Spleen (tissue), 11 donors: ENCODE data around the gene KDM6A. TPM values are rescaled to one million over a fixed set of nuclear protein-coding genes. Genes with fewer than 3 reads are reported as not detected.

Experiments
- DNase-seq: peaks from one replicate; pipeline ENCODE4 v3.0.0-alpha.2; 2020
- H3K27ac ChIP-seq, 8 donors: fragments of 200-600 bp; sonication (generic) in 7 of 8; 1 replicate in 4 of 8; 2 replicates in 4 of 8; pipeline versions ENCODE4 v1.5.0 to v1.8.0; 2016 to 2021; ENCODE audit warnings: inconsistent platforms in 4 of 8, mild to moderate bottlenecking in 4 of 8, moderate library complexity in 1 of 8
- H3K27me3 ChIP-seq, 7 donors: fragments of 200-600 bp; sonication (generic) in 6 of 7; replicated peaks in 1 of 7; 1 replicate in 4 of 7; 2 replicates in 3 of 7; pipeline versions ENCODE4 v1.5.0 to v1.8.0; 2016 to 2021; ENCODE audit warnings: inconsistent platforms in 3 of 7, mild to moderate bottlenecking in 1 of 7
- H3K36me3 ChIP-seq, 6 donors: fragments of 200-600 bp; sonication (generic) in 5 of 6; 1 replicate in 4 of 6; 2 replicates in 2 of 6; pipeline versions ENCODE4 v1.5.0 to v1.8.0; 2016 to 2021; ENCODE audit warnings: inconsistent platforms in 2 of 6
- H3K4me1 ChIP-seq, 6 donors: fragments of 200-600 bp; sonication (generic) in 5 of 6; 1 replicate in 3 of 6; 2 replicates in 3 of 6; pipeline versions ENCODE4 v1.5.0 to v1.8.0; 2016 to 2021; ENCODE audit warnings: inconsistent platforms in 3 of 6
- H3K4me3 ChIP-seq, 8 donors: fragments of 200-600 bp; sonication (generic) in 7 of 8; 1 replicate in 4 of 8; 2 replicates in 4 of 8; pipeline versions ENCODE4 v1.5.0 to v1.8.0; 2016 to 2021; ENCODE audit warnings: inconsistent platforms in 4 of 8, mild to moderate bottlenecking in 4 of 8, moderate library complexity in 2 of 8
- H3K9me3 ChIP-seq, 8 donors: fragments of 200-600 bp; sonication (generic) in 7 of 8; 1 replicate in 4 of 8; 2 replicates in 4 of 8; pipeline versions ENCODE4 v1.5.0 to v1.8.0; 2016 to 2021; ENCODE audit warnings: inconsistent platforms in 4 of 8
- CTCF ChIP-seq, 11 experiments: fragments of 200-600 bp in 7 of 11; fragments of 450-650 bp in 4 of 11; sonication (generic) in 4 of 11; IDR thresholded peaks in 8 of 11; conservative IDR thresholded peaks in 3 of 11; 1 replicate in 7 of 11; 2 replicates in 4 of 11; pipeline versions ENCODE4 v1.4.0 to v1.8.0; 2016 to 2021; ENCODE audit warnings: antibody characterized with exemption in 11 of 11, inconsistent platforms in 4 of 11, mild to moderate bottlenecking in 1 of 11
- POLR2A ChIP-seq, 3 donors: fragments of 450-650 bp; IDR thresholded peaks; one replicate each; pipeline ENCODE4 v1.5.1; 2017; ENCODE audit warnings: antibody characterized with exemption in 3 of 3, mild to moderate bottlenecking in 1 of 3
- POLR2AphosphoS5 ChIP-seq, 3 donors: sonication (generic); formaldehyde crosslinking; IDR thresholded peaks; one replicate each; pipeline ENCODE4 v1.5.1; 2017; ENCODE audit warnings: antibody characterized with exemption in 3 of 3
- WGBS, 5 donors: extraction: QIAGEN DNeasy Blood & Tissue Kit in 3 of 5; methylation state at CpG; one replicate each; pipeline versions ENCODE4 v1.1.5 to v1.1.7; 2013 to 2018; 5-methylcytosine and 5-hydroxymethylcytosine counted together
- intact Hi-C: fragments of 100-400 bp; cut with DNase I; formaldehyde crosslinking; loops from one replicate; pipeline ENCODE4 v1.15.0; 2023; ENCODE audit warnings: low total_unique reads
- polyA plus RNA-seq, 3 donors: library from polyadenylated mRNA; stranded (reverse); fragments of 200-250 nt; gene quantifications; one replicate each; pipeline ENCODE4 v1.2.1, GENCODE V29; 2013
- total RNA-seq, 7 donors: library from RNA; depleted of rRNA in 3 of 7; stranded (reverse); fragments of >200 nt in 3 of 7; fragmentation: NEBNext Ultra II Directional in 4 of 7; extraction: Animal tissue kit (Norgen Biotek cat#: 25700) in 4 of 7; gene quantifications; one replicate each; pipeline versions ENCODE4 v1.1.0 to v1.2.1, GENCODE V29; 2016 to 2021
- donor health status: healthy with polysubstance abuse.
- donor health status: DM: no; HTN: no; CAD: no; lungs with moderate emphysema.
- donor health status: DM: no; HTN: no; CAD: no.
- donor health status: Bipolar disorder and iron deficiency.
- donor health status: healthy.
- donor health status: DM: no; HTN: no; CAD: no.
- donor health status: DM: yes; HTN: yes; CAD: no.

KDM6A gene
- total and polyA plus RNA-seq, 10 donors: 8.0 to 68.2 (median 47.9) TPM

GRCh38 chrX:44943007-44943406 lies 70.0 kb downstream of the KDM6A start:
- no peaks in the 10 kb centered on the region for H3K27me3 ChIP-seq
- 92 to 98% (median 94%) methylated on average over 3 of the region's 3 CpGs for WGBS, 5 donors
- intact Hi-C loops: no loop called here
- peaks cover 0 to 44% (median 15%) of the 10 kb centered on the region in 8 donors for H3K9me3 ChIP-seq
- no peak overlapping the region for H3K4me3 ChIP-seq
- H3K4me1 ChIP-seq: peaks cover 0 to 14% (median under 1%) of the 10 kb centered on the region in 6 donors
- H3K36me3 ChIP-seq: peaks cover 0 to 25% (median 0%) of the 10 kb centered on the region in 6 donors
- DNase-seq: no peak
- H3K27ac ChIP-seq: no peak overlapping the region
- no peak for TF ChIP-seq CTCF (IDR thresholded peaks at IDR 0.05 in 8 of 11, conservative IDR thresholded peaks at IDR 0.05 in 3 of 11)
- no peak for TF ChIP-seq POLR2AphosphoS5 (IDR thresholded peaks at IDR 0.05)
- TF ChIP-seq POLR2A (IDR thresholded peaks at IDR 0.05): no peak

- intact Hi-C loops: no loop called here
- Histone ChIP-seq H3K27me3 (no peaks in the 10 kb centered on the region), H3K4me1 (peaks cover 0 to 30% (median 5%) of the 10 kb centered on the region in 6 donors), H3K4me3 (no peak overlapping the region), H3K9me3 (peaks cover 0 to 44% (median 15%) of the 10 kb centered on the region in 8 donors), H3K27ac (no peak overlapping the region), H3K36me3 (peaks cover 0 to 25% (median 0%) of the 10 kb centered on the region in 6 donors)
- TF ChIP-seq CTCF (IDR thresholded peaks at IDR 0.05 in 8 of 11, conservative IDR thresholded peaks at IDR 0.05 in 3 of 11): no peak
- TF ChIP-seq POLR2AphosphoS5 (IDR thresholded peaks at IDR 0.05): no peak
- no peak for TF ChIP-seq POLR2A (IDR thresholded peaks at IDR 0.05)
- WGBS, 5 donors: 92 to 100% (median 96%) methylated on average over 1 of the region's 1 CpG
- DNase-seq: no peak
Measured at GRCh38 chrX:44944894-44945293, 71.9 kb downstream of the KDM6A start.

GRCh38 chrX:44945736-44946135 lies 72.7 kb downstream of the KDM6A start:
- Histone ChIP-seq H3K27me3 (no peaks in the 10 kb centered on the region), H3K27ac (no peak overlapping the region), H3K36me3 (peaks cover 0 to 23% (median 0%) of the 10 kb centered on the region in 6 donors), H3K4me1 (peaks cover 0 to 37% (median 13%) of the 10 kb centered on the region in 6 donors), H3K9me3 (peaks cover 0 to 44% (median 15%) of the 10 kb centered on the region in 8 donors), H3K4me3 (no peak overlapping the region)
- DNase-seq: no peak
- intact Hi-C loops: no loop called here
- WGBS, 5 donors: 75 to 91% (median 78%) methylated on average over 4 of the region's 4 CpGs
- TF ChIP-seq CTCF (IDR thresholded peaks at IDR 0.05 in 8 of 11, conservative IDR thresholded peaks at IDR 0.05 in 3 of 11) (peak in 3 of 11 experiments; percentile 23 to 34 (median 25)), POLR2AphosphoS5 (IDR thresholded peaks at IDR 0.05) (no peak), POLR2A (IDR thresholded peaks at IDR 0.05) (no peak)

GRCh38 chrX:44946771-44947170 lies 73.8 kb downstream of the KDM6A start:
- intact Hi-C loops: no loop called here
- Histone ChIP-seq H3K4me1 (peaks cover 5 to 45% (median 20%) of the 10 kb centered on the region in 6 donors), H3K4me3 (no peak overlapping the region), H3K27ac (no peak overlapping the region), H3K27me3 (no peaks in the 10 kb centered on the region), H3K36me3 (peaks cover 0 to 21% (median 0%) of the 10 kb centered on the region in 6 donors), H3K9me3 (peaks cover 0 to 44% (median 15%) of the 10 kb centered on the region in 8 donors)
- no peak for DNase-seq
- TF ChIP-seq POLR2AphosphoS5 (IDR thresholded peaks at IDR 0.05) (no peak), CTCF (IDR thresholded peaks at IDR 0.05 in 8 of 11, conservative IDR thresholded peaks at IDR 0.05 in 3 of 11) (no peak), POLR2A (IDR thresholded peaks at IDR 0.05) (no peak)
- 73 to 93% (median 90%) methylated on average over 4 of the region's 4 CpGs for WGBS, 5 donors
